Measurements from ENCODE around the gene MPRIP. TPM values are rescaled to one million over a fixed set of nuclear protein-coding genes. Genes with fewer than 3 reads are reported as not detected.

Gene MPRIP
- total RNA-seq, 1 experiment from 2014 or later = 1,274 TPM

DNA sequence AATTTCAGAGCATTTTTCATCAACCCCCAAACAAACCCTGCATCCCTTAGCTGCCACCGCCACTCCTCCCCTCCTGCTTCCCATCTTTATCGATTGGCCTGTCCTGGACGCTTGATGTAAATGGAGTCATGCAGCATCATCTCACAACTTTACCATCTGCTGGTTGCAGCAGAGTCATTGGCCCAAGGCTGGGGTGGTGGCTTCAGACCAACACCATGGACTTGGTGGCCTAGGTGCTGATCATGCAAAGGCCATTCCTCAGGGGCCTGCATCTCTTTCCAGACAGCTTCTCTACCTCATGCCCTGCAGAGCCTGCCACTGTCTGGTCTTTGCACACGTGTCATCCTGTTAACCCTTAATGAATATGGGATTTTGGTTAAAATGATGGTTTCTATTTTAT lies 73.4 kb downstream of the MPRIP start:
- Histone ChIP-seq H3K27me3 (ENCODE audit: low read length) (no peaks in the 10 kb centered on the region), H3K4me1 (ENCODE audit: insufficient read depth, low read length) (peaks cover 27% of the 10 kb centered on the region), H3F3A (ENCODE audit: low read length, unreplicated experiment) (peaks cover 11% of the 10 kb centered on the region), H3K4me2 (ENCODE audit: low read length) (no peak overlapping the region), H3K36me3 (ENCODE audit: low read depth, low read length) (peaks cover 19% of the 10 kb centered on the region), H3K4me3 (ENCODE audit: low read length) (no peak overlapping the region), H4K20me1 (ENCODE audit: low read length) (peaks cover 94% of the 10 kb centered on the region), H3K9me2 (replicated peaks; ENCODE audit: low read length) (no peaks in the 10 kb centered on the region), H3K9ac (ENCODE audit: low read length) (no peak overlapping the region), H3K27ac (ENCODE audit: low read length) (no peak overlapping the region), H3K79me2 (ENCODE audit: low read length) (peaks cover 100% of the 10 kb centered on the region), H3K9me3 (ENCODE audit: low read length) (no peaks in the 10 kb centered on the region), H2AFZ (ENCODE audit: low read length) (no peak overlapping the region)
- DNase-seq (no peak), ATAC-seq (no peak)
- TF ChIP-seq, protein P1, sequence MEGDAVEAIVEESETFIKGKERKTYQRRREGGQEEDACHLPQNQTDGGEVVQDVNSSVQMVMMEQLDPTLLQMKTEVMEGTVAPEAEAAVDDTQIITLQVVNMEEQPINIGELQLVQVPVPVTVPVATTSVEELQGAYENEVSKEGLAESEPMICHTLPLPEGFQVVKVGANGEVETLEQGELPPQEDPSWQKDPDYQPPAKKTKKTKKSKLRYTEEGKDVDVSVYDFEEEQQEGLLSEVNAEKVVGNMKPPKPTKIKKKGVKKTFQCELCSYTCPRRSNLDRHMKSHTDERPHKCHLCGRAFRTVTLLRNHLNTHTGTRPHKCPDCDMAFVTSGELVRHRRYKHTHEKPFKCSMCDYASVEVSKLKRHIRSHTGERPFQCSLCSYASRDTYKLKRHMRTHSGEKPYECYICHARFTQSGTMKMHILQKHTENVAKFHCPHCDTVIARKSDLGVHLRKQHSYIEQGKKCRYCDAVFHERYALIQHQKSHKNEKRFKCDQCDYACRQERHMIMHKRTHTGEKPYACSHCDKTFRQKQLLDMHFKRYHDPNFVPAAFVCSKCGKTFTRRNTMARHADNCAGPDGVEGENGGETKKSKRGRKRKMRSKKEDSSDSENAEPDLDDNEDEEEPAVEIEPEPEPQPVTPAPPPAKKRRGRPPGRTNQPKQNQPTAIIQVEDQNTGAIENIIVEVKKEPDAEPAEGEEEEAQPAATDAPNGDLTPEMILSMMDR (conservative IDR thresholded peaks at IDR 0.05; ENCODE audit: low read depth, low read length) = no peak
- TF ChIP-seq EZH2phosphoT487 (IDR thresholded peaks at IDR 0.05; ENCODE audit: borderline replicate concordance, low read length) = no peak
- TF ChIP-seq EZH2 (IDR thresholded peaks at IDR 0.05; ENCODE audit: low read length, unreplicated experiment) = no peak
- intact Hi-C loops (cut with micrococcal nuclease) = no loop called here
- POLR2A ChIA-PET (ENCODE audit: unreplicated experiment) = no interaction called here
- CTCF ChIA-PET = no interaction called here
- BruUV-seq (replicated peaks) = no TSS peak

DNA sequence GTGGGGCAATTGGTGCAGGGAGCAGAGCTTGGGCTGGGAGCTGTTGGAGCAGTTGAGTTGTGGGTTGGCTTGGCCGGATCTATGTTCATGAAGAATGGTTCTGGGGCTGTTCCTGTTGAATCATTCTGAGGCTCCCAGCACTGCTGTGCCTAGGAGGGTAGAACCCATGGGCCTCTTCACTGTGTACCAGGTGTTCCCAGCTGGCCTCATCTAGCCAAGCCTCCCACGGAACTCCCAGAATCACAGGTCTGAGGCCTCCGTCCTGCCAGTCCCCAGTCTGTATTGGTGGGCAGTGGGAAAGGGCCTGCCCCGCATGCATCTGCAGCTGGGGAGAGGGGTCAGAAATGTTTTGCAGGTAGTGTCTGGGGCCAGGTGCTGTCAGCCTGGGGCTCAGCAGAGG lies 74.1 kb downstream of the MPRIP start:
- ChIA-PET CTCF (no interaction called here), POLR2A (ENCODE audit: unreplicated experiment) (no interaction called here)
- TF ChIP-seq EZH2phosphoT487 (IDR thresholded peaks at IDR 0.05; ENCODE audit: borderline replicate concordance, low read length) (no peak), EZH2 (IDR thresholded peaks at IDR 0.05; ENCODE audit: low read length, unreplicated experiment) (no peak)
- TF ChIP-seq, protein P1 (conservative IDR thresholded peaks at IDR 0.05; ENCODE audit: low read depth, low read length) = no peak
- DNase-seq (no peak), ATAC-seq (no peak)
- H3K79me2 ChIP-seq (ENCODE audit: low read length) = peaks cover 100% of the 10 kb centered on the region
- H3K27me3 ChIP-seq (ENCODE audit: low read length) = no peaks in the 10 kb centered on the region
- H3K36me3 ChIP-seq (ENCODE audit: low read depth, low read length) = peaks cover 19% of the 10 kb centered on the region; the same call in 1 of the 2 replicates
- H3K9ac ChIP-seq (ENCODE audit: low read length) = no peak overlapping the region
- H3K9me3 ChIP-seq (ENCODE audit: low read length) = no peaks in the 10 kb centered on the region
- intact Hi-C loops (cut with micrococcal nuclease) = no loop called here
- no peaks in the 10 kb centered on the region for H3K9me2 ChIP-seq (replicated peaks; ENCODE audit: low read length)
- H3F3A ChIP-seq (ENCODE audit: low read length, unreplicated experiment) = peaks cover 10% of the 10 kb centered on the region
- H3K4me2 ChIP-seq (ENCODE audit: low read length) = no peak overlapping the region
- peaks cover 27% of the 10 kb centered on the region for H3K4me1 ChIP-seq (ENCODE audit: insufficient read depth, low read length)
- H2AFZ ChIP-seq (ENCODE audit: low read length) = no peak overlapping the region
- peaks cover 96% of the 10 kb centered on the region for H4K20me1 ChIP-seq (ENCODE audit: low read length)
- H3K4me3 ChIP-seq (ENCODE audit: low read length) = no peak overlapping the region
- H3K27ac ChIP-seq (ENCODE audit: low read length) = no peak overlapping the region
- BruUV-seq (replicated peaks) = no TSS peak

DNA sequence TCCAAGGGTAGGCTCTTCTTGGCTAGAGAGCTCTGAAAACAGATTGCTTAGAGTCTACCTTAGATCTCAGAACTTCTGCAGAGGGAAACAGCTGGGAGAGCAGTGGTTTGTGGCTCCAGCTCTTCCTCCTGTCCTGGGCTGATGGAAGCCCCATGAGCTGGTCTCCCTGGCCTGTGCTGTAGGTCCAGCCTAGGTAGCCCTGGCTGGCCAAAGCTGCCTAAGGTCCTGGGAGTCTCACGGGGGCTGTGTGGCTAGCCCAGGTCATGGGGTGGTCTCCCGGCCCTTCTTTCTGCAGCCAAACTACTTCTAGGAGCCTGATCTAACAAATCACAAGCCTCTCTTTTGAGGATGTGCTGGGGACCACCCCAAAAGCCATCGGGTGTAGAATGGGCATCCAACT lies 75.7 kb downstream of the MPRIP start:
- peaks cover 22% of the 10 kb centered on the region; the same call in 1 of the 2 replicates for H3K36me3 ChIP-seq (ENCODE audit: low read depth, low read length)
- peaks cover 27% of the 10 kb centered on the region for H3K4me1 ChIP-seq (ENCODE audit: insufficient read depth, low read length)
- no peaks in the 10 kb centered on the region for H3K9me2 ChIP-seq (replicated peaks; ENCODE audit: low read length)
- H4K20me1 ChIP-seq (ENCODE audit: low read length) = peaks cover 94% of the 10 kb centered on the region
- intact Hi-C loops (cut with micrococcal nuclease) = no loop called here
- POLR2A ChIA-PET (ENCODE audit: unreplicated experiment) = no interaction called here
- no peaks in the 10 kb centered on the region for H3K27me3 ChIP-seq (ENCODE audit: low read length)
- no TSS peak for BruUV-seq (replicated peaks)
- no peak overlapping the region for H3K9ac ChIP-seq (ENCODE audit: low read length)
- H3F3A ChIP-seq (ENCODE audit: low read length, unreplicated experiment) = peaks cover 10% of the 10 kb centered on the region
- H2AFZ ChIP-seq (ENCODE audit: low read length) = no peak overlapping the region
- no peak overlapping the region for H3K4me3 ChIP-seq (ENCODE audit: low read length)
- H3K4me2 ChIP-seq (ENCODE audit: low read length) = no peak overlapping the region
- DNase-seq = no peak
- ATAC-seq = no peak
- CTCF ChIA-PET = no interaction called here
- peaks cover 100% of the 10 kb centered on the region for H3K79me2 ChIP-seq (ENCODE audit: low read length)
- H3K27ac ChIP-seq (ENCODE audit: low read length) = no peak overlapping the region
- TF ChIP-seq EZH2phosphoT487 (IDR thresholded peaks at IDR 0.05; ENCODE audit: borderline replicate concordance, low read length) (no peak), EZH2 (IDR thresholded peaks at IDR 0.05; ENCODE audit: low read length, unreplicated experiment) (no peak)
- TF ChIP-seq, protein P1 (conservative IDR thresholded peaks at IDR 0.05; ENCODE audit: low read depth, low read length) = no peak
- H3K9me3 ChIP-seq (ENCODE audit: low read length) = no peaks in the 10 kb centered on the region
